Measurements from ENCODE around the gene PPP1R27.

PPP1R27 gene

GRCh38 chr17:81802048-81802758 is 32.6 kb downstream of the PPP1R27 start:
- DNase-seq (ENCODE audit: low read depth): no peak
- TF ChIP-seq CTCF (conservative IDR thresholded peaks at IDR 0.05; ENCODE audit: low read depth, low read length): no peak
- H3K4me3 ChIP-seq (ENCODE audit: low read length): no peak overlapping the region

GRCh38 chr17:81801327-81801726 is 33.5 kb downstream of the PPP1R27 start:
- DNase-seq (ENCODE audit: low read depth): no peak
- no peak for TF ChIP-seq CTCF (conservative IDR thresholded peaks at IDR 0.05; ENCODE audit: low read depth, low read length)
- no peak overlapping the region for H3K4me3 ChIP-seq (ENCODE audit: low read length)

GRCh38 chr17:81794509-81794908 is 40.3 kb downstream of the PPP1R27 start:
- no peak for DNase-seq (ENCODE audit: low read depth)
- no peak for TF ChIP-seq CTCF (conservative IDR thresholded peaks at IDR 0.05; ENCODE audit: low read depth, low read length)
- no peak overlapping the region for H3K4me3 ChIP-seq (ENCODE audit: low read length)

- DNase-seq (ENCODE audit: low read depth): no peak
- no peak for TF ChIP-seq CTCF (conservative IDR thresholded peaks at IDR 0.05; ENCODE audit: low read depth, low read length)
- H3K4me3 ChIP-seq (ENCODE audit: low read length): no peak overlapping the region
These were observed 40.8 kb downstream of the PPP1R27 start for GRCh38 chr17:81794074-81794476.

DNA sequence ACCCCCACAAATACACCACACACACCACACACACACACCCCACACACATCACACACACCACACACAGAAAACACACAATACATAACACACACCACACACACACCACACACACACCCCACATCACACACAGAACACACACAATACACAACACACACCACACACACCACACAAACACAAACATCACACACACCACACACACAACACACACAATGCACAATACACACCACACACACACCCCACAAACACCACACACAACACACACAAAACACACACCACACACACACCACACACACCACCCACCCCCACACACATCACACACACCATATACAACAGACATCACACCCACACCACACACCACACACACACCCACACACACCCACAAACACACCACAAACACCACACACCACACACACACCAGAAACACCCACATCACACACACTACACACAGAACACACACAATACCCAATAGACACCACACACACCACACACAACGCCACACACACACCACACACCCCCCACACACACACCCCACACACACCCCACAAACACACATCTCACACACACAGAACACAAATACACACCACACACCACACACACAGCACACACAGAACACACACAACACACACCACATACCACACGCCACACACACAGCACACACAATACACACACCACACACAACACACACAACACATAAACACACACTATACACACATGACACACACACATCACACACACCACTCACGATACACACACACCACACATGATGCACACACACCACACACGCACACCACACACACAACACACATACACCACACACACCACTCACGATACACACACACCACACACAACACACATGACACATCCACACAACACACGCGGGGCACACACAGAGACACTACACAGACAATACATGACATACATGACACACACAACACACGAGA is 41.9 kb downstream of the PPP1R27 start:
- no peak for DNase-seq (ENCODE audit: low read depth)
- TF ChIP-seq CTCF (conservative IDR thresholded peaks at IDR 0.05; ENCODE audit: low read depth, low read length): no peak
- H3K4me3 ChIP-seq (ENCODE audit: low read length): no peak overlapping the region
